ENCODE data around the gene P2RX6. TPM values are rescaled to one million over a fixed set of nuclear protein-coding genes. Genes with fewer than 3 reads are reported as not detected.

The P2RX6 gene
- polyA plus RNA-seq, 1 donor (not counting 4 experiments of a cell fraction or from before 2014, with no cell fraction given) = 0.87 TPM

GRCh38 chr22:20966883-20967696, 47.9 kb upstream of the P2RX6 start, which contains the start of gene AIFM3:
Gene AIFM3 (plus strand): TSS chr22:20967255. CDS start chr22:20967945, 690 bp downstream.
- Histone ChIP-seq H3K27ac (ENCODE audit: control insufficient read depth, insufficient read depth, low read length) (no peak within 1 kb of the TSS), H4K20me1 (ENCODE audit: control insufficient read depth, extremely low read depth, insufficient read depth, low read length) (no peaks in the 10 kb centered on the region), H3K4me1 (ENCODE audit: control insufficient read depth, extremely low read depth, insufficient read depth, low read length) (peaks cover 10% of the 10 kb centered on the region), H3K79me2 (ENCODE audit: control insufficient read depth, insufficient read depth, low read length) (no peaks in the 10 kb centered on the region), H3K4me2 (ENCODE audit: control insufficient read depth, extremely low read depth, insufficient read depth, low read depth, low read length) (no peak within 1 kb of the TSS), H3K36me3 (ENCODE audit: control insufficient read depth in 2 of 2, extremely low read depth in 1 of 2, insufficient read depth in 2 of 2, low read length in 2 of 2) (no peaks in the 10 kb centered on the region), H3K9me1 (ENCODE audit: control insufficient read depth, extremely low read depth, insufficient read depth, low read length) (no peaks in the 10 kb centered on the region), H3K9me3 (ENCODE audit: control insufficient read depth, low read depth, low read length) (no peaks in the 10 kb centered on the region), H3K4me3 (ENCODE audit: control insufficient read depth in 2 of 3, extremely low read depth in 1 of 3, insufficient read depth in 2 of 3, low read depth in 1 of 3, low read length in 3 of 3) (no peak within 1 kb of the TSS), H3K9ac (ENCODE audit: control insufficient read depth, extremely low read depth, insufficient read depth, low read length) (no peak within 1 kb of the TSS), H3K27me3 (ENCODE audit: control insufficient read depth, extremely low read depth, insufficient read depth, low read length) (peaks cover 11% of the 10 kb centered on the region), H2AFZ (ENCODE audit: control insufficient read depth, low read length) (no peak within 1 kb of the TSS)
- TF ChIP-seq, protein P1, sequence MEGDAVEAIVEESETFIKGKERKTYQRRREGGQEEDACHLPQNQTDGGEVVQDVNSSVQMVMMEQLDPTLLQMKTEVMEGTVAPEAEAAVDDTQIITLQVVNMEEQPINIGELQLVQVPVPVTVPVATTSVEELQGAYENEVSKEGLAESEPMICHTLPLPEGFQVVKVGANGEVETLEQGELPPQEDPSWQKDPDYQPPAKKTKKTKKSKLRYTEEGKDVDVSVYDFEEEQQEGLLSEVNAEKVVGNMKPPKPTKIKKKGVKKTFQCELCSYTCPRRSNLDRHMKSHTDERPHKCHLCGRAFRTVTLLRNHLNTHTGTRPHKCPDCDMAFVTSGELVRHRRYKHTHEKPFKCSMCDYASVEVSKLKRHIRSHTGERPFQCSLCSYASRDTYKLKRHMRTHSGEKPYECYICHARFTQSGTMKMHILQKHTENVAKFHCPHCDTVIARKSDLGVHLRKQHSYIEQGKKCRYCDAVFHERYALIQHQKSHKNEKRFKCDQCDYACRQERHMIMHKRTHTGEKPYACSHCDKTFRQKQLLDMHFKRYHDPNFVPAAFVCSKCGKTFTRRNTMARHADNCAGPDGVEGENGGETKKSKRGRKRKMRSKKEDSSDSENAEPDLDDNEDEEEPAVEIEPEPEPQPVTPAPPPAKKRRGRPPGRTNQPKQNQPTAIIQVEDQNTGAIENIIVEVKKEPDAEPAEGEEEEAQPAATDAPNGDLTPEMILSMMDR (optimal IDR thresholded peaks at IDR 0.05 in 1 of 3, IDR thresholded peaks at IDR 0.05 in 1 of 3, conservative IDR thresholded peaks at IDR 0.05 in 1 of 3; ENCODE audit: extremely low read depth in 1 of 3, insufficient read depth in 2 of 3, low read length in 3 of 3) = no peak
- no peak for TF ChIP-seq EZH2 (IDR thresholded peaks at IDR 0.05; ENCODE audit: low read length)
- dilution Hi-C loops (cut with MboI; ENCODE audit: extremely low pct_ligation_motif_present, low sequenced_read_pairs) = no loop called here
- DNase-seq (ENCODE audit: low read depth, low spot score) (no peak), FAIRE-seq (no peak)

GRCh38 chr22:20967697-20968211, 47.2 kb upstream of the P2RX6 start:
- H3K27me3 ChIP-seq (ENCODE audit: control insufficient read depth, extremely low read depth, insufficient read depth, low read length) = peaks cover 11% of the 10 kb centered on the region
- H3K27ac ChIP-seq (ENCODE audit: control insufficient read depth, insufficient read depth, low read length) = no peak overlapping the region
- no peaks in the 10 kb centered on the region for H3K9me1 ChIP-seq (ENCODE audit: control insufficient read depth, extremely low read depth, insufficient read depth, low read length)
- no peak for FAIRE-seq
- no peaks in the 10 kb centered on the region for H4K20me1 ChIP-seq (ENCODE audit: control insufficient read depth, extremely low read depth, insufficient read depth, low read length)
- no peak overlapping the region for H3K9ac ChIP-seq (ENCODE audit: control insufficient read depth, extremely low read depth, insufficient read depth, low read length)
- peaks cover 10% of the 10 kb centered on the region for H3K4me1 ChIP-seq (ENCODE audit: control insufficient read depth, extremely low read depth, insufficient read depth, low read length)
- no peak overlapping the region for H2AFZ ChIP-seq (ENCODE audit: control insufficient read depth, low read length)
- H3K4me3 ChIP-seq (ENCODE audit: control insufficient read depth in 2 of 3, extremely low read depth in 1 of 3, insufficient read depth in 2 of 3, low read depth in 1 of 3, low read length in 3 of 3) = no peak overlapping the region
- no peaks in the 10 kb centered on the region for H3K9me3 ChIP-seq (ENCODE audit: control insufficient read depth, low read depth, low read length)
- no peak for TF ChIP-seq EZH2 (IDR thresholded peaks at IDR 0.05; ENCODE audit: low read length)
- TF ChIP-seq, protein P1 (optimal IDR thresholded peaks at IDR 0.05 in 1 of 3, IDR thresholded peaks at IDR 0.05 in 1 of 3, conservative IDR thresholded peaks at IDR 0.05 in 1 of 3; ENCODE audit: extremely low read depth in 1 of 3, insufficient read depth in 2 of 3, low read length in 3 of 3) = no peak
- H3K36me3 ChIP-seq (ENCODE audit: control insufficient read depth in 2 of 2, extremely low read depth in 1 of 2, insufficient read depth in 2 of 2, low read length in 2 of 2) = no peaks in the 10 kb centered on the region
- dilution Hi-C loops (cut with MboI; ENCODE audit: extremely low pct_ligation_motif_present, low sequenced_read_pairs) = no loop called here
- no peak overlapping the region for H3K4me2 ChIP-seq (ENCODE audit: control insufficient read depth, extremely low read depth, insufficient read depth, low read depth, low read length)
- H3K79me2 ChIP-seq (ENCODE audit: control insufficient read depth, insufficient read depth, low read length) = no peaks in the 10 kb centered on the region
- no peak for DNase-seq (ENCODE audit: low read depth, low spot score)
